Measurements from ENCODE around the gene GRIK2.

Gene GRIK2

GRCh38 chr6:101401792-101402621 lies 8.5 kb downstream of the GRIK2 start:
- DNase-seq (ENCODE audit: insufficient read length) = no peak
- no peak for FAIRE-seq
- TF ChIP-seq POLR2AphosphoS5 (IDR thresholded peaks at IDR 0.05; ENCODE audit: low read depth, low read length) (no peak), POLR2A (IDR thresholded peaks at IDR 0.05; ENCODE audit: low read depth, low read length) (no peak), TAF1 (IDR thresholded peaks at IDR 0.05; ENCODE audit: borderline replicate concordance, low read depth, low read length) (no peak)

GRCh38 chr6:101402622-101403031 lies 9.1 kb downstream of the GRIK2 start:
- TF ChIP-seq POLR2A (IDR thresholded peaks at IDR 0.05; ENCODE audit: low read depth, low read length) (no peak), TAF1 (IDR thresholded peaks at IDR 0.05; ENCODE audit: borderline replicate concordance, low read depth, low read length) (no peak), POLR2AphosphoS5 (IDR thresholded peaks at IDR 0.05; ENCODE audit: low read depth, low read length) (no peak)
- FAIRE-seq (no peak), DNase-seq (ENCODE audit: insufficient read length) (no peak)

- DNase-seq (ENCODE audit: insufficient read length) (no peak), FAIRE-seq (no peak)
- TF ChIP-seq POLR2A (IDR thresholded peaks at IDR 0.05; ENCODE audit: low read depth, low read length) = no peak
- no peak for TF ChIP-seq POLR2AphosphoS5 (IDR thresholded peaks at IDR 0.05; ENCODE audit: low read depth, low read length)
- TF ChIP-seq TAF1 (IDR thresholded peaks at IDR 0.05; ENCODE audit: borderline replicate concordance, low read depth, low read length) = no peak
These were observed 9.9 kb downstream of the GRIK2 start for GRCh38 chr6:101403216-101403945.

GRCh38 chr6:101404775-101405174 lies 11.3 kb downstream of the GRIK2 start:
- FAIRE-seq (no peak), DNase-seq (ENCODE audit: insufficient read length) (no peak)
- TF ChIP-seq POLR2AphosphoS5 (IDR thresholded peaks at IDR 0.05; ENCODE audit: low read depth, low read length) (no peak), POLR2A (IDR thresholded peaks at IDR 0.05; ENCODE audit: low read depth, low read length) (no peak), TAF1 (IDR thresholded peaks at IDR 0.05; ENCODE audit: borderline replicate concordance, low read depth, low read length) (no peak)

- DNase-seq (ENCODE audit: insufficient read length) = no peak
- TF ChIP-seq TAF1 (IDR thresholded peaks at IDR 0.05; ENCODE audit: borderline replicate concordance, low read depth, low read length) = no peak
- no peak for TF ChIP-seq POLR2AphosphoS5 (IDR thresholded peaks at IDR 0.05; ENCODE audit: low read depth, low read length)
- TF ChIP-seq POLR2A (IDR thresholded peaks at IDR 0.05; ENCODE audit: low read depth, low read length) = no peak
- no peak for FAIRE-seq
These were observed 20.3 kb downstream of the GRIK2 start for GRCh38 chr6:101413773-101414172.

- DNase-seq (ENCODE audit: insufficient read length) = no peak
- TF ChIP-seq TAF1 (IDR thresholded peaks at IDR 0.05; ENCODE audit: borderline replicate concordance, low read depth, low read length) (no peak), POLR2A (IDR thresholded peaks at IDR 0.05; ENCODE audit: low read depth, low read length) (no peak), POLR2AphosphoS5 (IDR thresholded peaks at IDR 0.05; ENCODE audit: low read depth, low read length) (no peak)
- no peak for FAIRE-seq
These were observed 24.4 kb downstream of the GRIK2 start for GRCh38 chr6:101417900-101418299.

- DNase-seq (ENCODE audit: insufficient read length) (no peak), FAIRE-seq (no peak)
- no peak for TF ChIP-seq TAF1 (IDR thresholded peaks at IDR 0.05; ENCODE audit: borderline replicate concordance, low read depth, low read length)
- TF ChIP-seq POLR2AphosphoS5 (IDR thresholded peaks at IDR 0.05; ENCODE audit: low read depth, low read length) = no peak
- TF ChIP-seq POLR2A (IDR thresholded peaks at IDR 0.05; ENCODE audit: low read depth, low read length) = no peak
These were observed 28.7 kb downstream of the GRIK2 start for GRCh38 chr6:101422251-101422650.

GRCh38 chr6:101422811-101423210 lies 29.3 kb downstream of the GRIK2 start:
- no peak for DNase-seq (ENCODE audit: insufficient read length)
- FAIRE-seq = no peak
- no peak for TF ChIP-seq TAF1 (IDR thresholded peaks at IDR 0.05; ENCODE audit: borderline replicate concordance, low read depth, low read length)
- TF ChIP-seq POLR2A (IDR thresholded peaks at IDR 0.05; ENCODE audit: low read depth, low read length) = no peak
- TF ChIP-seq POLR2AphosphoS5 (IDR thresholded peaks at IDR 0.05; ENCODE audit: low read depth, low read length) = no peak

- no peak for DNase-seq (ENCODE audit: insufficient read length)
These were observed 35.8 kb downstream of the GRIK2 start for GRCh38 chr6:101429270-101429669.

GRCh38 chr6:101429845-101430244 lies 36.3 kb downstream of the GRIK2 start:
- DNase-seq (ENCODE audit: insufficient read length) (no peak), FAIRE-seq (no peak)
- TF ChIP-seq TAF1 (IDR thresholded peaks at IDR 0.05; ENCODE audit: borderline replicate concordance, low read depth, low read length) (no peak), POLR2A (IDR thresholded peaks at IDR 0.05; ENCODE audit: low read depth, low read length) (no peak), POLR2AphosphoS5 (IDR thresholded peaks at IDR 0.05; ENCODE audit: low read depth, low read length) (no peak)

More at GRCh38 chr6:101429270-101429669, 35.8 kb downstream of the GRIK2 start:
- TF ChIP-seq TAF1 (IDR thresholded peaks at IDR 0.05; ENCODE audit: borderline replicate concordance, low read depth, low read length) = no peak
- TF ChIP-seq POLR2AphosphoS5 (IDR thresholded peaks at IDR 0.05; ENCODE audit: low read depth, low read length) = no peak
- TF ChIP-seq POLR2A (IDR thresholded peaks at IDR 0.05; ENCODE audit: low read depth, low read length) = no peak
- FAIRE-seq = no peak

GRCh38 chr6:101433141-101433540 lies 39.6 kb downstream of the GRIK2 start:
- no peak for DNase-seq (ENCODE audit: insufficient read length)
- TF ChIP-seq POLR2A (IDR thresholded peaks at IDR 0.05; ENCODE audit: low read depth, low read length) (no peak), TAF1 (IDR thresholded peaks at IDR 0.05; ENCODE audit: borderline replicate concordance, low read depth, low read length) (no peak), POLR2AphosphoS5 (IDR thresholded peaks at IDR 0.05; ENCODE audit: low read depth, low read length) (no peak)
- FAIRE-seq = no peak

Data from GM12892 (cell line).